ENCODE measurements around the gene SMPX.

DNA sequence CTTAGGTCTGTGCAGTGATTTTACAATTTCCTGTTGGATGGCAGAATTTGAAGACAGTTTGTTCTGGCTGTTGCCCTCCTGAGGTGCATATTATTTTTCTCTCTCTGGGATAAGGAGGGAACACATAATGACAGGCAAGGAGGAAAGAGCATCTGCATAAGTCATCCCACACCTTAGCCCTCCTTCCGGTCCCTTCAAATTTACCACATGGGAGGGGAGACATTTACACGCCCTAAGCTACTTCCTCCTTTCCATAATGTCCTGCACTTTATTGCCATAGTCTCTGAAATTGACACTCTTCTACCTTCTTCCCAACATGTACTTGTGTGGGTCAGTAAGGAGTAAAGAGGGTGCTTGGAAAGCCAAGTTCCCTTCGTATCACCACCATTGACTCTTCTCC, 13.9 kb downstream of the SMPX start:
- TF ChIP-seq CTCF (conservative IDR thresholded peaks at IDR 0.05; ENCODE audit: low read depth, low read length): no peak
- TF ChIP-seq POLR2A (IDR thresholded peaks at IDR 0.05; ENCODE audit: low read depth, low read length): no peak
- TF ChIP-seq RAD21 (IDR thresholded peaks at IDR 0.05; ENCODE audit: low read length): no peak
- TF ChIP-seq CEBPB (IDR thresholded peaks at IDR 0.05; ENCODE audit: low read depth, low read length): no peak
- no peak for TF ChIP-seq CHD1 (IDR thresholded peaks at IDR 0.05; ENCODE audit: low read depth, low read length)
- TF ChIP-seq RFX5 (IDR thresholded peaks at IDR 0.05; ENCODE audit: low read depth, low read length): no peak
- no peak for TF ChIP-seq MXI1 (IDR thresholded peaks at IDR 0.05; ENCODE audit: borderline replicate concordance, low read depth, low read length)
- TF ChIP-seq, protein P1, sequence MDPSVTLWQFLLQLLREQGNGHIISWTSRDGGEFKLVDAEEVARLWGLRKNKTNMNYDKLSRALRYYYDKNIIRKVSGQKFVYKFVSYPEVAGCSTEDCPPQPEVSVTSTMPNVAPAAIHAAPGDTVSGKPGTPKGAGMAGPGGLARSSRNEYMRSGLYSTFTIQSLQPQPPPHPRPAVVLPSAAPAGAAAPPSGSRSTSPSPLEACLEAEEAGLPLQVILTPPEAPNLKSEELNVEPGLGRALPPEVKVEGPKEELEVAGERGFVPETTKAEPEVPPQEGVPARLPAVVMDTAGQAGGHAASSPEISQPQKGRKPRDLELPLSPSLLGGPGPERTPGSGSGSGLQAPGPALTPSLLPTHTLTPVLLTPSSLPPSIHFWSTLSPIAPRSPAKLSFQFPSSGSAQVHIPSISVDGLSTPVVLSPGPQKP (IDR thresholded peaks at IDR 0.05; ENCODE audit: borderline replicate concordance, low read depth, low read length): no peak
- no peak for TF ChIP-seq USF2 (IDR thresholded peaks at IDR 0.05; ENCODE audit: low read depth, low read length)
- TF ChIP-seq MAZ (IDR thresholded peaks at IDR 0.05; ENCODE audit: borderline replicate concordance, low read depth, low read length): no peak
- TF ChIP-seq MAFK (IDR thresholded peaks at IDR 0.05; ENCODE audit: low read depth, low read length): no peak
- TF ChIP-seq NFE2L2 (IDR thresholded peaks at IDR 0.05; ENCODE audit: low read depth, low read length): no peak
- no peak for TF ChIP-seq FOS (IDR thresholded peaks at IDR 0.05; ENCODE audit: low read depth, low read length)
- TF ChIP-seq SMC3 (IDR thresholded peaks at IDR 0.05; ENCODE audit: low read depth, low read length): no peak
